Measurements from ENCODE around the gene FAF2. TPM values are rescaled to one million over a fixed set of nuclear protein-coding genes. Genes with fewer than 3 reads are reported as not detected.
A peak's percentile ranks its signal among the peaks of the same experiment; 100 is the strongest.

FAF2 gene
- total and polyA plus RNA-seq, 7 donors, result 4.2 to 24.6 (median 18.6) TPM

- peak in 3 of 4 donors; percentile 42 to 67 (median 42) for TF ChIP-seq POLR2AphosphoS5 (IDR thresholded peaks at IDR 0.05)
- no peak for TF ChIP-seq CTCF (IDR thresholded peaks at IDR 0.05)
- TF ChIP-seq POLR2A (IDR thresholded peaks at IDR 0.05), result peak in 1 of 2 donors; percentile 49
- no peaks in the 10 kb centered on the region for H3K9me3 ChIP-seq
- H3K4me1 ChIP-seq, result peaks cover 0 to 70% (median 63%) of the 10 kb centered on the region in 4 donors
- WGBS, 2 donors, result 10 to 22% methylated on average over 11 of the region's 11 CpGs
- H3K27ac ChIP-seq, result peak overlapping the region; percentile 93 to 99 (median 98)
- DNase-seq, result no peak
- H3K27me3 ChIP-seq, result no peaks in the 10 kb centered on the region
- peaks cover 12 to 18% (median 16%) of the 10 kb centered on the region in 4 donors for H3K36me3 ChIP-seq
- H3K4me3 ChIP-seq, result peak overlapping the region; percentile 67 to 96 (median 90)
- intact Hi-C loops (cut with DNase I), result loop anchor here (5.0 to 10.0 kb wide), 3 partner anchors 150 to 490 kb away; partner anchors contain the start of genes HIGD2A, KIAA1191, NOP16 and ZNF346
Measured at GRCh38 chr5:176535101-176535663, 87.0 kb downstream of the FAF2 start.

GRCh38 chr5:176535664-176536131 is 87.5 kb downstream of the FAF2 start:
- Histone ChIP-seq H3K4me1 (peaks cover 0 to 64% (median 58%) of the 10 kb centered on the region in 4 donors), H3K4me3 (peak overlapping the region; percentile 67 to 96 (median 90)), H3K27me3 (no peaks in the 10 kb centered on the region), H3K27ac (peak overlapping the region; percentile 93 to 99 (median 98)), H3K36me3 (peaks cover 7 to 13% (median 12%) of the 10 kb centered on the region in 4 donors), H3K9me3 (no peaks in the 10 kb centered on the region)
- WGBS, 2 donors, result 1 to 2% methylated on average over 9 of the region's 9 CpGs
- DNase-seq, result no peak
- intact Hi-C loops (cut with DNase I), result loop anchor here (2.0 to 10.0 kb wide), 4 partner anchors 87 to 489 kb away; partner anchors contain the start of genes FAF2, HIGD2A, KIAA1191 and NOP16
- TF ChIP-seq POLR2AphosphoS5 (IDR thresholded peaks at IDR 0.05), result no peak
- TF ChIP-seq EP300 (IDR thresholded peaks at IDR 0.05), result no peak
- TF ChIP-seq CTCF (IDR thresholded peaks at IDR 0.05), result no peak
- TF ChIP-seq POLR2A (IDR thresholded peaks at IDR 0.05), result peak in 1 of 2 donors; percentile 0

GRCh38 chr5:176536132-176536901 is 88.1 kb downstream of the FAF2 start:
- peak overlapping the region; percentile 93 to 99 (median 98) for H3K27ac ChIP-seq
- peak overlapping the region; percentile 67 to 96 (median 90) for H3K4me3 ChIP-seq
- peak; percentile 93 for DNase-seq
- no peaks in the 10 kb centered on the region for H3K9me3 ChIP-seq
- 0 to 1% methylated on average over 43 of the region's 43 CpGs for WGBS, 2 donors
- peaks cover 0 to 62% (median 52%) of the 10 kb centered on the region in 4 donors for H3K4me1 ChIP-seq
- TF ChIP-seq EP300 (IDR thresholded peaks at IDR 0.05), result no peak
- no peak for TF ChIP-seq POLR2A (IDR thresholded peaks at IDR 0.05)
- no peak for TF ChIP-seq CTCF (IDR thresholded peaks at IDR 0.05)
- TF ChIP-seq POLR2AphosphoS5 (IDR thresholded peaks at IDR 0.05), result peak in 3 of 4 donors; percentile 22 to 68 (median 28)
- H3K27me3 ChIP-seq, result no peaks in the 10 kb centered on the region
- peaks cover 1 to 6% (median 6%) of the 10 kb centered on the region in 4 donors for H3K36me3 ChIP-seq
- intact Hi-C loops (cut with DNase I), result loop anchor here (2.0 to 10.0 kb wide), 4 partner anchors 88 to 488 kb away; partner anchors contain the start of genes FAF2, HIGD2A, KIAA1191 and NOP16

GRCh38 chr5:176536902-176537553 is 88.8 kb downstream of the FAF2 start, which contains the start of gene RNF44:
RNF44 (minus strand) TSS chr5:176537402; CDS start chr5:176532472, 4,930 bp downstream.
- Histone ChIP-seq H3K4me3 (peak within 1 kb of the TSS; percentile 67 to 96 (median 90)), H3K9me3 (no peaks in the 10 kb centered on the region), H3K4me1 (peaks cover 0 to 62% (median 52%) of the 10 kb centered on the region in 4 donors), H3K27me3 (no peaks in the 10 kb centered on the region), H3K27ac (peak within 1 kb of the TSS; percentile 93 to 99 (median 98)), H3K36me3 (no peaks in the 10 kb centered on the region)
- TF ChIP-seq POLR2A (IDR thresholded peaks at IDR 0.05), result peak; percentile 45 to 63
- no peak for TF ChIP-seq CTCF (IDR thresholded peaks at IDR 0.05)
- peak; percentile 48 to 77 (median 67) for TF ChIP-seq POLR2AphosphoS5 (IDR thresholded peaks at IDR 0.05)
- TF ChIP-seq EP300 (IDR thresholded peaks at IDR 0.05), result no peak
- intact Hi-C loops (cut with DNase I), result loop anchor here (2.0 to 10.0 kb wide), 4 partner anchors 88 to 488 kb away; partner anchors contain the start of genes FAF2, HIGD2A, KIAA1191 and NOP16
- WGBS, 2 donors, result 0 to 1% methylated on average over 63 of the region's 63 CpGs
- peak; percentile 99 for DNase-seq
